GM12873 (cell line): ENCODE measurements around the gene DYNLRB1.

Experiments
- TF ChIP-seq, protein P1 (sequence below): IDR thresholded peaks from 2 replicates; pipeline ENCODE4 v1.5.1; 2012; ENCODE audit warnings: low read depth, mild to moderate bottlenecking, moderate library complexity, low read length, control low read depth; ENCODE audit not compliant: insufficient read depth; ENCODE audit errors: missing control alignments

The DYNLRB1 gene

DNA sequence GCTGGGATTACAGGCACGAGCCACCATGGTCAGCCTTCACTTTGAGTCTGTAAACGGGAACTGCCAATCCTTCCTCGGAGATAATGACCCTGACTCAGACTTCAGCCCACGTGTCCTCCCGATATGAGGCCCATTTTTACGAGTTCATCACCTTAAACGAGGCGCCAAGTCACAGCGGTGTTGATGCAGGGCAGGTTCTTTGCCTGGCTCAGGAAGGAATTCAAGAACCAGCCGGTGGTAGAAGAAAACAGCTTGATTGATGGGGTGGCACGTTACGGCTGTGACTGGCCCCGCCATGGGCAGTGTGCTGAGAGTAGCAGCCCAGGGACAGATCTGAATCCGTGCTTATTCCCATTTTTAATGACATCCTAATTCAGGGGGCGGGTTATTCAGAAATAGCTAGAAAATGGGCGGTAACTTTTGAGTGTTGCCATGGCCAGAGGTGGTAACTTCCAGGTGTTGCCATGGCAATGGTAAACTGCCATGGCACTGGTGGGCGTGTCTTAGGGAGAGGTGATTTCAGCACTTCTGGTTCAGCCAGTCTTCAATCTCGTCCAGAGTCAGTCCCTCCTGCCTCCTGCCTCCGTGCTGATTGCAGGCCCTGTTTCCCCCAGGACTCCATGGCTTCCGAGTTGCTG is 33.2 kb downstream of the DYNLRB1 start:
- TF ChIP-seq, protein P1, sequence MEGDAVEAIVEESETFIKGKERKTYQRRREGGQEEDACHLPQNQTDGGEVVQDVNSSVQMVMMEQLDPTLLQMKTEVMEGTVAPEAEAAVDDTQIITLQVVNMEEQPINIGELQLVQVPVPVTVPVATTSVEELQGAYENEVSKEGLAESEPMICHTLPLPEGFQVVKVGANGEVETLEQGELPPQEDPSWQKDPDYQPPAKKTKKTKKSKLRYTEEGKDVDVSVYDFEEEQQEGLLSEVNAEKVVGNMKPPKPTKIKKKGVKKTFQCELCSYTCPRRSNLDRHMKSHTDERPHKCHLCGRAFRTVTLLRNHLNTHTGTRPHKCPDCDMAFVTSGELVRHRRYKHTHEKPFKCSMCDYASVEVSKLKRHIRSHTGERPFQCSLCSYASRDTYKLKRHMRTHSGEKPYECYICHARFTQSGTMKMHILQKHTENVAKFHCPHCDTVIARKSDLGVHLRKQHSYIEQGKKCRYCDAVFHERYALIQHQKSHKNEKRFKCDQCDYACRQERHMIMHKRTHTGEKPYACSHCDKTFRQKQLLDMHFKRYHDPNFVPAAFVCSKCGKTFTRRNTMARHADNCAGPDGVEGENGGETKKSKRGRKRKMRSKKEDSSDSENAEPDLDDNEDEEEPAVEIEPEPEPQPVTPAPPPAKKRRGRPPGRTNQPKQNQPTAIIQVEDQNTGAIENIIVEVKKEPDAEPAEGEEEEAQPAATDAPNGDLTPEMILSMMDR = no peak

DNA sequence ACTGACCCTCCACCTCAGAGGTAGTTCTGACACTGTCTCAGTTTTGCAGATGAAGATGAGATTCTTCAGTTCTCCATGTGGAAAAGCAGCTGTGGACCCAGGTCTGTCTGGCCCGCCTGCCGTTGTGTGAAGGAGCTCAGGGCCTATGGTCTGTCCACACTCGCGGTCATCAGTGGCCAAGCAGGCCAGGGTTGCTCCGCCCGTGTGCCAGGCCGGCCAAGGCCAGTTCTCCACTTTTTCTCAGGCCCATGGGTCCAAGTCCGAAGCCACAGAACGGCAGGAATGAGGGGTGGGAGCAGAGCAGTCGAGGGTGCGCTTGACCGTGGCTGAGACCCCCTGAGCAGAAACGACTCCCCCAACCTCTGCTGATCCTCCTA is 33.7 kb downstream of the DYNLRB1 start:
- TF ChIP-seq, protein P1 = no peak

DNA sequence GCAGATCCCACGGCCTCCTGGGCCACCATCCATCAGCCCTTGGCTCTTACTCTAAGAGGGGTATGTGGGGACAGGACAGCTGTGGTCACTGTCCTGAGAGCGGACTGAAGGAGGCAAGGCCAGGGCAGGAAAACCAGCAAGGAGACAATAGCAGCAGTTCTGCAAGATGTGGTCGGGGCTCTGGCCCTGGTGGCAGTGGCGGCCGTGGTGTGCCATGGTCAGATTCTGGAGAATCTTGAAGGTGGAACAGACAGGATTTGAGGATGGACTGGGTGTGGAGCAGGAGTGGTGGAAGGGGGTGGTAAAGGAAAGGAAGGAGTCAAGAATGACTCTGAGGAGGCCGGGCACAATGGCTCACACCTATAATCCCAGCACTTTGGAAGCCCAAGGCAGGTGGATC is 36.3 kb downstream of the DYNLRB1 start:
- TF ChIP-seq, protein P1 = no peak

DNA sequence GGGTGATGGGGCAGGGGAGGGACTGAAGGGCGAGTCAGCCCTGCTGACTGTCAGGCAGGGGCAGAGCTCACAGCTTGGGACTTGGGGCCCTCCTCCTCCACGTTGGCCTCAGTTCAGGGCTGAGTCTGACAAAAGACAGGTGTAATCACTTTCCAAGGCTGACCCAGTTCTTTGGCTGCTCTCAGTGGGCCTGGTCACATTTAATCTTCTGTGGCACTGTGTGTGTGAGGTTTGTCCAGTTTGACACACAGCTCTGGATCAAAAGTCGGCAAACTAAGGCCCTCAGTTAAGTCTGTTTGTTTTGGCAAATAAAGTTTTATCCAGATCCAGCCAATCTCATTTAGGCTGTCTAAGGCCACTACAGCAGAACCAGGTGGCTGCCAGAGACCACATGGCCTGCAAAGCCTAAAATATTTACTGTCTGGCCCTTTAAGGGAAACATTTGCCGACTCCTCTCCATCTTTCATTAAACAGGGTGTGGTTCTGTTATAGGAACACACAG is 37.2 kb downstream of the DYNLRB1 start:
- TF ChIP-seq, protein P1 = no peak

DNA sequence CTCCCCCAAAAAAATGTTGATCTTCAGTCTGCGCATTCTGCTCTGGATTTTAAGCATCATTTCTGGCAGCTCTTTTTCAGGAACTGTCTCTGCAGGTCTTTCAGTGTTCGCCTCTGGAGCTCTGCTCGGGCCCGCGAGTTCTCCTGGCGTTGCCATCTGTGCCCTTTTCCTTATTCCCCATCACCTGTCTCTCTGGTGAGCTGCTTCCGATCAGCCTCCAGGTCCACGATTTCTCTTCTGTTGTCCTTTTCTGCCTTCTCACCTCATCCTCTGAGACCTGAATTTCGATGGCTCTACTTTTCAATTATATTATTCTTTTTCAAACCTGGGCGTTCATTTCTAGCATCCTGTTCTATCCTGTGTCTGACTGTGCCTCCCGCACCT is 41.7 kb downstream of the DYNLRB1 start:
- TF ChIP-seq, protein P1 = no peak

DNA sequence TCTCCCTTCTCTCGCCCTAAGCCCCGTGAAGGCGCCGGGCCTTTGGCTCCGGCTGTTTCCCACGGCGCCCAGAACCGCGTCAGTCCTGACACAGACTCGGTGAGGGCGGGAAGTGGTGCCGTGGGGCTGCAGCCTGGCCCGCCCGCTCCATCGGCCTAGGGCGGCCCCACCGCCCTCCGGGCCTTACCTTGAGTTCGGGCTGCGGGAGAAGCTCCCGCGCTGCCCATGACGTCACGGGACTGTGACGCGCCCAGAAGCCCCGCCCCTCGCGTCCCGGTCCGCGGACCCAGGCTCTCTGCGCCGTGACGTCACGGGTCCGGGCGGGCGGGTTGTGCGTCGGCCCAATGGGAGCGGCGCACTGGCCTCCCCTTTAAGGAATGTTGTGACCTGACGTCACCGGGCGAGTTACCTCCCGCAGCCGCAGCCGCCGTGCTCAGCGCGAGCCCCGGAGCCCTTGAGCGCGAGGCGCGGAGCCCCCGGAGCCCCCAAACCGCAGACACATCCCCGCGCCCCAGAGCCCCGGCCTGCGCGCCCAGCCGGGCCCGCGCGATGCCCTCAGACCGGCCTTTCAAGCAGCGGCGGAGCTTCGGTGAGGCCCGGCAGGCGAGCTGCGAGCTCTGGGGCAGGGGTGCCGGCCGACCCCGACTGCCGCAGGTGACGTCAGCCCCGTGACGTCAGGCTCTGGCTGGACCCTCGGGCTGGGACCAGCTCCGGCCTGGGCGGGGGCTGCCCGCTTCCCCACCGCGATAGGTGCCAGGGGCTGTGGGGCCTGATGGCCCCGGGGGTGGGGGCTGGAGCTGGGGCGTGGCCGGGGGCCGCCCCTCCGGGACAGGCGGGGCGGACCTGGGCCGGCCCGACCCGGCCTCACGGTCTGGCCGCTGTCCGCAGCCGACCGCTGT is 42.3 kb downstream of the DYNLRB1 start, which contains the start of gene MAP1LC3A:
TSS of gene MAP1LC3A (plus strand) at position 399 of the 899 bp plus-strand sequence. CDS start at position 550, 151 bp downstream.
- TF ChIP-seq, protein P1 = no peak
